HG02798 (cell line): ENCODE measurements around the gene MED29.

ENCODE experiments used
- ATAC-seq: cut with Tn5 transposase; IDR thresholded peaks from one replicate; pipeline ENCODE4 v1.9.1; 2021; ENCODE audit warnings: mild to moderate bottlenecking; ENCODE audit not compliant: unreplicated experiment, poor library complexity

MED29 gene

DNA sequence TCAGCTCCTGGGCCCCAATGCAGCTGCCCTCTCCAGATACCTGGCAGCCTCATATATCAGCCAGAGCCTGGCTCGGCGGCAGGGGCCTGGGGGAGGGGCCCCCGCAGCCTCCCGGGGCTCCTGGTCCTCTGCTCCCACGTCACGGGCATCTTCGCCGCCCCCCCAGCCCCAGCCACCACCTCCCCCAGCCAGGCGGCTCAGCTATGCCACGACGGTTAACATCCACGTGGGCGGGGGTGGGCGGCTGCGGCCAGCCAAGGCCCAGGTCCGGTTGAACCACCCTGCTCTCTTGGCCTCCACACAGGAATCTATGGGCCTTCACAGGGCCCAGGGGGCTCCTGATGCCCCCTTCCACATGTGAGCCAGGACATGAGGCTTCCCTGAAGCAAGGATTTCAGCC is 33.8 kb downstream of the MED29 start:
- ATAC-seq, result no peak

DNA sequence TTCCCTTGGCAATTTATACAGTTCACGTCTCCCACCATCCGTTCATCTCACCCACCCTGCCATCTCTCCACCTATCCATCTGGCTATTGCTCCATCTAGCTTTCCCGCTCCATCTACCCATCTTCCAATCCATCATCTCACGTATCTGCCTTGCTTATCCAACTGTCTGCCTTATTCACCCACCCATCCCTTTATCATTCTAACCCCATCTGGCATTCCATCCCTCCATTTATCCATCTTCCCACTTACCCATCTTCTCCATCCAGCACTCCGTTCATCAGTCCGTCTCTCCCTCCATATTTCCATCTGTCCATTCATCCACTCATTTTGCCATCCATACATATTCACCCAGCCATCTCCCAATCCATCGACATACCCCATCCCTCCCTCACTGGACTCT is 34.6 kb downstream of the MED29 start:
- ATAC-seq, result no peak

DNA sequence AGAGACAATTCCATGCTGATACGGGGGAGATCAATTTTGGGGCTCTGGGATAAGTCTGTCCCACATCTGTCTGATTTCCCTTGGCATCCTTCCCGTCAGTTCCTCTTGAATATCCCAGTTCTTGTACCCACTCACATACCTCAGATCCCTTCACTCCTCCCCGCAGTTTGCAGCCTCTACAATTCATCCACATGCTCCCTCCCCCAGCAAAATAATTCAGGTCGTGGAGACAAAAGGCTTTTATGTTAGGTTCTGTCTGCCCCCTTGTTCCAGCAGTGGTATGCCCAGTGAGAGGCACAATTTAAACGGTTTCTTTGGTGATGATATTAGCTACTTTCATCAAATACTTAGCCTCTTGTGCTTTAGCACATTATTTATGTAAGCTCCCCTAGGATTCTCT is 35.0 kb downstream of the MED29 start:
- no peak for ATAC-seq

DNA sequence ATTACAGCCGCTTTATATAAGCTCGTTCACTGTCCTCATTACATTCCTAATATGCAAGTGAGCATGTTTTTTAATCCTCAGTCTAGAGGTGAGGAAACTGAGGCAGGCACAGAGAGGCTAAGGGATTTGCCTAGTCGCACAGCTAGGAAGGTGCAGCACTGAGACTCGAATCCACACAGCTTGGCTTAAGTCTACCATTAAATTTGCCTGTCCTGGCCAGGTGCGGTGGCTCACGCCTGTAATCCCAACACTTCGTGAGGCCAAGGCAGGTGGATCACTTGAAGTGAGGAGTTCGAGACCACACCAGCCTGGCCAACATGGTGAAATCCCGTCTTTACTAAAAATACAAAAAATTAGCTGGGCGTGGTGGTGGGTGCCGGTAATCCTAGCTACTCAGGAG is 36.5 kb downstream of the MED29 start:
- no peak for ATAC-seq

DNA sequence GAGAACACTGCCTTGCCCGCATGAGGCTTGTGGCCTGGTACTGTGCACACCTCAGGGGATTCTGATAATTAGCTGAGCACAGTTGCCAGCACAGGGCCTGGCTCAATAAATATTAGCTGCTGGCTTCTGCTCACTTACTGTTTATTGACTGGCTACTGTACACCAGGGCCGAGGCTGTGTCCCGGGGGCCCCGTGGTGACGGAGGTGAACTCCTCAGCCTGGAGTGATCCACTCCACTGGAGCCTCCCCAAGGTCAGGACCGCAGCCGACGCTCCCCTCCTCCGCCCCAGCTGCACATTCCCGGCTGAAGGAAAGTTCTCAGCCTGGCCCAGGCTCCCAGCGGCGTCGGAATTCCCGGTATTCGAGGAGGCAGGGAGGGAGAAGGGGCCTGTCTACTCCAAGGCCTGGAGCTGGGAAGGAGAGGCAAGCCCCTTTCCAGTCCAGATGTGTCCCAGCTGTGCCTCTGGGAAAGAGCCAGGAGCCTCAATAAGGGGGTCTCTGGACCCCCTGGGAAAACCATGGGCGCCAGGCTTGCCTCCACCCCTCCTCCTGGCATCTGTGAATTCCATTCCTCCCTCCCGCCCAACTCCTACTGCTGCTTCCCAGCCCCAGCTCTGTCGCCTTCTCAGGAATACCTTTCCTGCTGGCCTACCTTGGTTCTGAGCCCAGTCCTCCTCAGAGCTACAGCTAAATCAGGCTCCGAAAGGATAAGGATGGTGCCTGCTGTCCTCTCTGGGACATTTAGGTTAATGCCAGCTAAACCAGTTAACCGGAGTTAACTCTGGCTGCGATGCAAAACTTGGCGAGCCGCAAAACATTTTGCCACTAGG is 37.3 kb downstream of the MED29 start:
- no peak for ATAC-seq

DNA sequence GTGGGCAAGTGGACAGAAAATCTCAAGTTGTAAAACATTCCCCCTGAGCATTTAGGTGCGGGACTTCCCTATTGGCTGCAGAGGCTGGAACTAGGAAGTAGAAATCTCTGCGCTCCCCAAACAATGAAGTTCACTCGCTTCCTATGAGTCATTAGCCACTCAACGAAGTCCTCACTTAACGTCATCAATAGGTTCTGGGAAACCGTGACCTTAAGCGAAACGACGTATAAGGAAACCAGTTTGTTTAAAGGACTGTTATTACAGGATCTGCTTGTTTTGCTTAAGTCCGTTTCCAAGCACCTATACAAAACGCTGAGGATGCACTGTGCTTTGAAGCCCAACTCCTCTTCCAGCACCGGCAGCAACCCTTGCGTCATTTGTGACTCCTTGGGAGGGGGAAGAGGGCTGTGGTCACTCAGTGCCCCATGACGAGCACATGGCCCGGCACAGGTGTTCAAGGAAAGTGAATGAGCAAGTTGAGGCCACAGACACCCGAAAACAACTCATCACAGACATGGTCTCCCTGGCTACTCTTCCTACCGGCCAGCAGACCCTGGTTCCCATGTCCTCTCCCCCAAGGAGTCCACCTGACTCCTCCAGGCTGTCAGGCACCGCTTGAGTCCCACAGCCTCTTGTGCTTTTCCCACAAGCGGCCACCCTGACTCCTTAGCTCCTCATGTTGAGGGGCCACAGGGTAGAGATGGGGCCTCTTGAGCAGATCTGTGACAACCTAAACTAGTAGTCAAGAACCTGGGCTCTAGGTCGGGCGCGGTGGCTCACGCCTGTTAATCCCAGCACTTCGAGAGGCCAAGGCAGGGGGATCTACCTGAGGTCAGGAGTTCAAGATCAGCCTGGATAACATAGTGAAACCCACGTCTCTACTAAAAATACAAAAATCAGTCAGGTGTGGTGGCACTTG is 39.8 kb downstream of the MED29 start:
- ATAC-seq, result peak; percentile 32

DNA sequence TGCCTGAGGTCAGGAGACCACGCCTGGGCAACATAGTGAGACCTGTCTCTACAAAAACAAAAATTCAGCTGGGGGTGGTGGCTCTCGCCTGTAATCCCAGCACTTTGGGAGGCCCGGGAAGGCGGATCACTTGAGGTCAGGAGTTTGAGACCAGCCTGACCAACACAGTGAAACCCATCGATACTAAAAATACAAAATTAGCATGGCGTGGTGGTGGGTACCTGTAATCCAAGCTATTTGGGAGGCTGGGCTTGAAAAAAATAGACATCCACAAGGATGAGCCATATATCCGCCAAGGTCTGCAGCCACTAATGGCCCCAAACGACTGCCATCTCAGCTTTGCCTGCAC is 41.5 kb downstream of the MED29 start:
- no peak for ATAC-seq

DNA sequence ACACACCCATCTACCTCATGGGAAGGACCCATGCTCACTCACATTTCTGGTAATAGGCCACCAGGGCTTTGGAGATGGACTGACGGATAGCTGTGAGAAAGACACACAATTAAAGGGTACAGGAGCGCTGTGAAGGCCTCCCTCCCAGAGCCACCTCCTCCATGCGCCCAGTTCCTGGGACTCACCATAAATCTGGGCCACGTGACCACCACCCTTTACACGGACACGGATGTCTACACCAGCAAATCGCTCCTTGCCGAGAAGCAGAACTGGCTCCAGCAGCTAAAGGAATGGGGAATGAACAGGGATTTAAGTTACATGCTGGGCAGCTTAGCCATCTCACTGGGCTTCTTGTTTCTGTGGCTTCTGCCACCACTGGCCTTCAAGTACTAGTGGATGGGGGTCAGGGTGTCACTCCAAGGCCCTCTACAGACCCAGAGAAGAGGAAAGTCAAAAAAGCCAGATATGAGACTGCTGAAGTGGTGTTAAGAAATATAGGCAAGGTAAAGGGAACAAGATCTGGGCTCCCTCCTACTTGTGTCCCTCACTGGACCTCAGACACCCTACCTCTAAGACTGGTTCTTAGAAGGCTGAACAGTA is 42.4 kb downstream of the MED29 start:
- ATAC-seq, result no peak

DNA sequence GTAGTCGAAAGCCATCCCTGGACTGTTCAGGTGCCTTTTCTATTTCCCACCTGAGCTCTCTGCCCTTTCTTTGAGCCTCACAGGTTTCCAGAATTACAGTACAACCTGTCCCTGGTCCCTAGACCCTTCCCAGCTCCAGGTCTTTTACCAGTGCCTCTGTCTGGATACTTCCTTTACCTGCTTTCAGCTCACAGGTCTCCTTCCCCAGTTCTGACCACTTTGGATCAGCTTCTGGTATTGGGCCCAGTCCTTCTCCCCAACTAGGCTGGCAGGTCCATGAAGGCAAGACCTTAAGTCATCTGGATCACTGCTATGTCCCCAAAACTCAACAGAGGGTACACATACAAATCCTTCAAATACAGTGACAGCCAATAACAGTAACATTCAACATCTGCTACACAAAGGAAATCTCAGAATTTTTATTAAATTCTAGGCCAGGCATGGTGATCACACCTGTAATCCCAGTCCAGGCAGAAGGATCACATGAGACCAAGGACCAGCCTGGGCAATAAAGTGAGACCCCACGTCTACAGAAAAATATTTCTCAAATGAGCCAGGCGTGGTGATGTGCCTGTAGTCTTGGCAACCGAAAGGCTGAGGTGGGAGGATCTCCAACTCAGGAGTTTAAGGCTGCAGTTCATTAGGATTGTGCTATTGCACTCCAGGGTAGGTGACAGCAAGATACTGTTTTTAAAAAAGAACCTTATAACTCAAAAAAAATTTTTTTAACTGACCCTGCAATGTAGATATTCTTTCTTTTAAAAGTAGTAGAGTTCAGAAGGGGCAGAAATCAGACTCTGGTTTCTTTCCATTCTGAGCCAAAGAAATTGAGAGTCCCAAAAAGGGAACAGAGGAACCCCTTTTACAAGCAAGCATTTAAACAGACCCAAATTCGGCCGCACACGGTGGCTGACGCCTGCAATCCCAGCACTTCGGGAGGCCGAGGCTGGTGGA is 43.2 kb downstream of the MED29 start:
- ATAC-seq, result no peak

DNA sequence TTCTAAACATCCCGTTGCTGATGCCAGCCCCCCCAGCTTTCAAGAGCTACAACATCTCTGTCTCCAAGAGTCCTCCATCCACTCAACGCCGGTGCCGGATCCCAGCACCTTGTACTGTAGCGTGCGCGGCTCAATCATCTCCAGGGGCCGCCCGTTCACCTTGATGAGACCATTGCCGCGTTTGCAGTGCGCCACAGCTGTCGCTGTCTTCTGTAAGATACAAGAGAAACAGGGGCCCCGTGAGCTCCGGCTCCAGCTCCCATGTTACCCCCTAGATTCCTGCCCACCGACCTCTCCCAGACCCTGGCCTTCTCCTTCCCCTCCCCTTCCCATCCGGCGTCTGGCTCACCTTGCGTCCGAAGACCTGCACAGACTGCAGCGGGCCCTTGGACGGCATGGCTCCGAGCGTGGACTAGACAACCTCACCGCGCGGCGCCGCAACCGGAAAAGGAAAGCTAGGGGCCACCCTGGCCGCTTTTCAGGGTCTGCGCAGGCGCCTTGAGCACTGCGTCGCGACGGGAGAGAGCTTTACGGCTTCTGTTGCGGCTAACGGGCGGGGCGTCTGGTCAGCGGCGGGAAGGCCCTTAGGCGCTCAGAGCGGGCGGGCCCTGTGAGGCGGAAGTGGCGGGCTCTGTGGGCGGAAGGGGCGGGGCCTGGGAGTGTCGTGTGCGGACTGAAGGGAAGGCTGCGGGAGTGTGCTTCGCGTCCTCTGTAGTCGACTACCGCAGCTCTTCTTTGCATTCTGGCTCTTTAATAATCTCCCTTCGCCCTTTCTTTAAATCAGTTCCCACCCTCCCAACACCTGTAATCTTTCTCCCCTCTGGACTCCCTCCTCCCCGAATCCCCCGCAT is 44.5 kb downstream of the MED29 start, which contains the start of gene RPS16:
TSS of gene RPS16 (minus strand) at position 451 of the 851 bp plus-strand sequence. CDS start at position 397, 54 bp downstream.
- ATAC-seq, result peak; percentile 90

DNA sequence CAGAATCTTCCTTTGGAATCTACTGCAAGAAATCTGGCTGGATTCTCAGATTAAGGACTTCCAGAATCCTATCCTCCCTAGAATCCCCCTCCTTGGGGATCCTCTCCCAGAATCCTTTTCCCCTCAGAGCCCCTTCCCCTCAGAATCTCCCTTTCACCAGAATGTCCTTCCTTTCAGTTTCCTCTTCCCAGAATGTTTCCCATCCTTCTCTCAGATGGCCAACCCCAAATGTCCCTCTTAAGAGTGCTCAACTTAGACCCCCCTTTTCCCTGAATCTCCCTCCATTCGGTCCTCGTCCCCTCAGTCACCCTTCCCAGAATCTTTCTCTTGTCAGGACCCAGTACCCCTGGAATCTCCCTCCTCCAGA is 45.2 kb downstream of the MED29 start:
- ATAC-seq, result no peak

DNA sequence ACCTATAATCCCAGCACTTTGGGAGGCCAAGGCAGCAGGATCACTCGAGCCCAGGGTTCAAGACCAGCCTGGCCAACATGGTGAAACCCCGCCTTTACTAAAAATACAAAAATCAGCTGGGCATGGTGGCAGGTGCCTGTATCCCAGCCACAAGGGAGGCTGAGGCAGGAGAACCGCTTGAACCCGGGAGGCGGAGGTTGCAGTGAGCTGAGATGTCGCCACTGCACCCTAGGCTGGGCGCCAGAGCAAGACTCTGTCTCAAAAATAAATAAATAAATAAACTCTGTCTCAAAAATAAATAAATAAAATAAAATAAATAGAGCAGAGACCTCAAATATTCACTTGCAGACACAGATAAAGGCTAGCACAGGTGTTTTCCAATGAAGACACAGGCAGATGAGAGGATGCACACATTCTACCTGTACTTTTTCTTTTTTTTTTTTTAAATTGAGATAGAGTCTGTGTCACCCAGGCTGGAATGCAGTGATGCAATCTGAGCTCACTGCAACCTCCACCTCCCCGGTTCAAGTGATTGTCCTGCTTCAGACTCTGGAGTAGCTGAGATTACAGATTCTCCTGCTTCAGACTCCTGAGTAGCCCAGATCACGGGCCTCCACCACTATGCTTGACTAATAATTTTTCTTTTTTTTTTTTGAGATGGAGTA is 47.2 kb downstream of the MED29 start:
- ATAC-seq, result no peak

DNA sequence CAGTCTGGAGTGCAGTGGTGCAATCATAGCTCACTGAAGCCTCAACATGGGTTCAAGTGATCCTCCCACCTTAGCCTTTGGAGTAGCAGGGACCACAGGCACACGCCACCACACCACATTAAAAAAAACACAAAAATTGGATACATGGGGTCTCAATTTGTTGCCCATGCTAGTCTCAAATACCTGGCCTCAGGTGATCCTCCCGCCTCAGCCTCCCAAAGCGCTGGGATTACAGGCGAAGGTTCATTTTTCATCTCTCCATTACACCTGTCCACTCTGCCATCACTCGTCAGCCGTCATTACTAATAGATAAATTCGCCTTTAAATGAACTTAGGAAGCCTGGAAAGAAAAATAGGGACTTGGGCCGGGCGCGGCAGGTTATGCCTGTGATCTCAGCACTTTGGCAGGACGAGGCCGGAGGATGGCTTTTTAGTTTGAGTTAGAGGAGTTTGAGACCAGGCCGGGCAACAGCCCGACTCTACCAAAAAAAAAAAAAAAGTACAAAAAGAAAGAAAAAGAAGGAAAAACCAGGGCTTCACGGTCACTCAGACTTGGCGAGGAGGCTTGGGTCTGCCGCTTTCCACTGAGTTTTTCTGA is 53.5 kb downstream of the MED29 start:
- ATAC-seq, result no peak

DNA sequence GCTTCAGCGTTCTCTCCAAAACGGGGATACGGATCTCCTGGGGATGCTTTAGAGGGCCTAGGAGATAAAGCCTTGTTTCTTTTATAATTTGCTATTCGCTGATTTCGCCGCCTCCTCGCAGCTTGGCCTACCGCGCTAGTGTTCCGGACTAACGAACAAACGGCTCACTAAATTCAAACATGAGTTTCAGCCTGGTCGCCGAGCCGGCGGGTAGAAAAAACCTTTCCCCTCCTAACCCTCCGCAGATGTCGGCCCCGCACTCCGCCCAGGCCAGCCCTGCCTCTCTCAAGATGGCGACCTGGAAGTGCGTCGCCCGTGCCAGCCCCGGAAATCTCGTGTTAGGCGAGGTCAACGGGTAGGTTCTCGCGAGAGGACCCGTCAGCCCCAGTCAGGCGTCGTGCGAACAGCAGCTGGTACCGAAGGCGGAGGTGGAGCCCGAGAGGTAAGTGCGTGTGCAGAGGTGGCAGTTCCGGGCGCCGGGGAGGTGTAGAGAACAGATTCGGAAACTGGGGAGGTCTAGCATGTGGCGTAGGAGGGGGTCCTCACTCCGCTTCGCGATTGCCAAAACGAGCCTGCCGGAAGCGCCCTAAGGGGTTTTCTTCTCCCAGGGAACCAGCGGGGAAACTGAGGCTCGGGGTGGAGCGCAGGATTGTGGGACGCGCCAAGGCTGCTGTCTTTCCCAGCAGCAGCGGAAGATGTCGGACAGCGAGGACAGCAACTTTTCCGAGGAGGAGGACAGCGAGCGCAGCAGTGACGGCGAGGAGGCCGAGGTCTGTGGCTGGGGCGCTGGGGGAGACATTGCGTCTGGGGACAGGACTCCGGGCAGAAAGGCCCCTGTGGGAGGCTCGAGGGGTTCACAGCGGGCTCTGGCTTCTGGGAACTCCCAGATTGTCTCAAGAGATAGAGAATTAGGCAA is 54.3 kb downstream of the MED29 start, which contains the start of gene SUPT5H:
TSS of gene SUPT5H (plus strand) at position 387 of the 916 bp plus-strand sequence. CDS start at position 696, 309 bp downstream.
- peak; percentile 93 for ATAC-seq

DNA sequence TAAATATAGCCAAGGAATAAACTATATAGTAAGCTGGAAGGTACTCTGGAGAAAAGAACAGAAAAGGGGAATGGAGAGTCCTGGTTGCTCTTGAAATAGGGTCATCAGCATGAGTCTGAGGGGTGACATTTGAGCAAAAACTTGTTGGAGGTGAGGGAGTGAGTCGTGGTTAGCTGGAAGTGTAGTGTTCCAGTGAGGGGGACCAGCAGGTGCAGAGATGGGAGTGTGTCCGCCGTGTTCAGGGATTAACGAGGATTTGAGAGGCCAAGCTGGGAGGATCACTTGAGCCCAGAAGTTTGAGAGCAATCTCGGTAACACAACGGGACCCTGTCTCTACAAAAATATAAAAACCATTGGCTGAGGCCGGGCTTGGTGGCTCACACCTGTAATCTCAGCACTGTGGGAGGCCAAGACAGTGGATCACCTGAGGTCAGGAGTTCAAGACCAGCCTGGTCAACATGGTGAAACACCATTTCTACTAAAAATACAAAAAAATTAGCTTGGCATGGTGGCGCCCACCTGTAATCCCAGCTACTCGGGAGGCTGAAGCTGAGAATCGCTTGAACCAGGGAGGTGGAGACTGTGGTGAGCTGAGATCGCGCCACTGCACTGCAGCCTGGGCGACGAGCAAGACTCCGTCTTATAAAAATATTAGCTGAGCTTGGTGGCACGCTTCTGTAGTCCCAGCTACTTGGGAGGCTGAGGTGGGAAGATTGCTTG is 55.3 kb downstream of the MED29 start:
- no peak for ATAC-seq

DNA sequence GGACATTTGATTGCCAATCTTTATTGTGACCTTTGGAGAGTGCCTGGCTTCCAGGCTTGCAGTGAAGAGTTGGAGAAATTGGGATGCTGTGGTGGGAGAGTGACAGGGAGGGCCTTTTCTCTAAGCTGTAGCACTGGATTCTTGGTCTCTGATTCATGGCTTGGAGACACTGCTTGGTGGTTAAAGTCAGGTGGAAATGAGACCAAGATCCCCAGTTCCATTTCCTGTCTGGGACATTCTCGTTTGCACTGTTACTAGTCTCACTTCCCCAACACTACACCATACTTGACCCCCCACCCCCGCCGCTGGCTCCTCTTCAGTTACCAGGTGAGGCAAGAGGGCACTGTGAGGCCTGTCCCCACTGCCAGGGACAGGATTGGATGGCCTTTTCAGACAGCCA is 57.1 kb downstream of the MED29 start:
- ATAC-seq, result no peak
